HG03469 (cell line): ENCODE data around the gene SPACDR.

Experiments
- ATAC-seq: cut with Tn5 transposase; IDR thresholded peaks from one replicate; pipeline ENCODE4 v1.9.1; 2021; ENCODE audit warnings: mild to moderate bottlenecking, moderate library complexity, moderate number of reproducible peaks; ENCODE audit not compliant: unreplicated experiment

Gene SPACDR

DNA sequence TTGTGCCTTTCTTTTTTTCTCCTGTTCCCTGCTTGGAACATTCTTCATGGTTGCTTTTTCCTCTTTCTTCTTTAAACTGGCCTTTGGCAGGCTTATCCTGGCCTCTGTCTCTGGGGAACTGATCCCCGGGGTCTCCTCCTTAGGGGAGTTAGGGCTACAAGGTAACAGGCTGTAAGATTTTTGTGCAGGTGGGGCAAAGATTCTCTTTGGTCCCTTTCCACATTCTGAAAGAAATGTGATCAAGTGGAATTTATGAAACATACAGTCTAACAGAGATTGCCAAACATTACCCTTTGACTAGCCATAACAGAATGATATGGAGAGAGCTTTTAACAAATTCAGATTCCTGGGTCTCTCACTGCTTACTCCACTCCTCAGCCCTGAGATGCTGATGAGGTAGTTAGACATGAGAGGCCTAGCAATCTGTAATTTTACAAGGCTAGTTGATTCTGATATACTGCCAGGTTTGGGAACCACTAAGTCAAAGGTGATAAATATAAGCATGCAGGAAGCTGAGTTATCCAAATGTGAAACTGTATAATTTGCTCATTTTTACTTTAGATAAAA, 44.3 kb downstream of the SPACDR start:
- ATAC-seq, result no peak

DNA sequence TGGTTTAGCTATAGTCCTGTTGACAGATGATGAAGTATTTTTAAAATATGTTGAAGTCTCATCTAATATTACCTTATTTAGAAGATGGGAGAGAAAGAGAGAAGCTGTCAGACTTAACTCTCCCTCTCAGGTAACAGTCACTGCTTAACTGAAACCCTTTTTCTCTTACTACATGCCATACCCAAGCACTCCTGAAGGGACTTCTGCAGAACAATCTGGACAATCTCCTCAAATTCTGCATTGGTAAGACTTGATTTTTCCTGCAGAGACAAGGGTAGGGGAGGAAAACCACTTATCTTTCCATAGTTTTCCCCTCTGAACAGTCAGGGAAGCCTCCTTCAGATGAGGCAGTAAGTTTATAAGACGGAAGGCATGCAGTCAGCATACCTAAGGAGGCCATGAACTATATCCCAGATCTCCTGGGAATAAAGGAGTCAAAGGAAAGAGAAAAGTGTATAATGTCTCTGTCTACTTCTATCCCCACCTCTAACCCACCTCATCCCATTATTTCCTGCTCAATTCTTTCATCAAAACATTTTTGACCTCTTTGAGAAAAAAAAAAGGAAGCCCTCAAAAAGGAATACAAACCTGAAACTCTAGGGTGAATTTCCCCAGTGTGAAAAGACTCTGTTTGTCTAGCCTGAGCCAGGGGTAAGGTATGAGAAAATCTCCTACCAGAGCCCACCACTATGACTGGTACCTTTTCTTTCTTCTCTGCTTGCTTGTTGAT, 45.0 kb downstream of the SPACDR start:
- no peak for ATAC-seq

DNA sequence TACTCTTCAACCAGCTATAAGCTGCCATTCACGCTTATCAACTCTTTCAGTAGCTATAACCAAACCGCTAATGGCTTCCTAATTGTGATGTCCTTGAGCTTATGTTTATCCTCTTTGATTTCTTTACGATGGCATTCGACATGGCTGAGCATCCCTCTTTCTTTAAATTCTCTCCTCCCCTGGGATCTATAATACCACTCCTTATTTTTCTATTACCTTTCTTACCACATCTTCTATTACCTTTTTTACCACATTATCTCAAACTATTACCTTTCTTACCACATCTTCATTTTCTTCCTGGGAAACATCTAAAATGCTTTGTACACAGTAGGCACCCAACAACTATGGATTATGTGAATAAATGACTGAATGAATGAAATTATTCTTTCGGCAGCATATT, 48.6 kb downstream of the SPACDR start:
- ATAC-seq, result no peak

DNA sequence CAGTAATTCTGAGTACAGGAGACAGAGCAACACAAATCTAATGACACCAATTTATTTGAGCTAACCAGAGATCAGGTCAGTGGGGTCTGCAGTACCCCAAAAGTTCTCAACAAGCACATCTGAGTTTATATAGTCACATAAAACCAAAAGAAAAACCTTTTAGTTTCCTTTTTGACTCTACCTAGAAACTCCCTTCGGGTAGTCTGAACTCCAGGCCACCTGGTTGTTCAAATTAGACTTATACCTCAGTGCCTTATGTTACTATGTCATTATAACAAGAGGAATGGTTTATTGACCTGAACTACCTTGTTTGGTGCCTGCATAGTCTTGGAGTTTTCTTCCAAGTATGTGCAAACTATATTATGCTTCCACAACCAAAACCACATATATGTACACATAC, 50.2 kb downstream of the SPACDR start:
- no peak for ATAC-seq

DNA sequence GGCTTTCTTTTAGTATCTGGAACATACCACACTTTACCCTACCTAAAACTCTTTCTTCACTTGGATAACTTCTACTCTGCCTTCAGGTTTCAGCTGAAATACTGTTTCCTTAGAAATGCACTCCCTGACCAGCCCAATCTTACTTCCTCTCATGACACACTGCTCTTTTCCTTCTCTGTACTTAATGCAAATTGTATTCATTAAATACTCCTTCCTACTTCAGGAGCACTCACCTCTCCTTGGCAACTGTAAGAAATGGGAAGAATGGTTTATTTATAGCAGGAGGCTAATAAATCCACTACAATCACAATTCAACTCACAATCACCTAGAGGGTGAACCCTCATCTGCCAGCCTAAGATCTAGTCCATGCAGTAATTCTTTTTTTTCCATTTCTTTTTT, 50.7 kb downstream of the SPACDR start:
- no peak for ATAC-seq

DNA sequence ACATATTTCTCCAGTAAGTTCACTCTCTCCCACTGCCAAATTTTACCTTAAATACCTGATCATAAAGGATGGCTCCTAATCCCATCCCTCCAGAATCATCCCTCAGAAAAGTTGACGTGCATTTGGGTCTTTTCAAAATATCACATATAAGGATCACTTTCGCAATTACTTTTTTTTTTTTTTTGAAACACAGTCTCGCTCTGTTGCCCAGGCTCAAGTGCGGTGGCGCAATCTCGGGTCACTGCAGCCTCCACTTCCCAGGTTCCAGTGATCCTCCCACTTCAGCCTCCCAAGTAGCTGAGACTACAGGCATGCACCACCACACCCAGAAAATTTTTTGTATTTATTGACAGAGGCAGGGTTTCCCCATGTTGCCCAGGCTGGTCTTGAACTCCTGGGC, 53.0 kb downstream of the SPACDR start:
- ATAC-seq, result no peak

DNA sequence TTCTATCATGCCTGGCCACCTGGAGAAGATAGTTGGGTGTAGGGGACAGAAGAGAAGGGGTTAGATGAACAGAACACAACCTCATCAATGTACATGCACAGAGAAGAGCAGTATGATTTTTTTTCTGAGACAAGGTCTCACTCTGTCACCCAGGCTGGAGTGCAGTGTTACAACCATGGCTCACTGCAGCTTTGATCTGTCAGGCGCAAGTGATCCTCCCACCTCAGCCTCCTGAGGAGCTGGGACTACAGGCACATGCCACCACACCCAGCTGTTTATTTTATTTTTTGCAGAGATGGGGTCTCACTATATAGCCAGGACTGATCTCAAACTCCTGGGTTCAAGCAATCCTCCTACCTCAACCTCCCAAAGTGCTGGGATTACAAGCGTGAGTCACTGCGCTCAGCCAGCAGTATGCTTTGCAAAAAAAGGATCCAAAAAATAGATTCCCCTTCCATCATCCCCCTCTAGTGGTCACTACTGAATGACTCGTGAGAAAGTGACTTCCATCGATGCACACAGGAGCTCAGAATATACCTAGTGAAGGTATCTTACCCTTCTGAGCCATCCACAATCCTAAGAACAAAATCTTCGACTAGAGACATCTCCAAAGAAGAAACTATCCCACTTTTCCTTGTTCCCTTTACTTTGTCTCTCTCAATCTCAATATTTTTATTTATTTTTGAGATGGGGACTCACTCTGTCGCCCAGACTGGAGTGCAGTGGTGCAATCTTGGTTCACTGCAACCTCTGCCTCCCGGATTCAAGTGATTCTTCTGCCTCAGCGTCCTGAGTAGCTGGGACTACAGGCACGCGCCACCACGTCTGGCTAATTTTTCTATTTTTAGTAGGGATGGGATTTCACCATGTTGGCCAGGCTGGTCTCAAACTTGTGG, 56.5 kb downstream of the SPACDR start:
- ATAC-seq, result no peak

DNA sequence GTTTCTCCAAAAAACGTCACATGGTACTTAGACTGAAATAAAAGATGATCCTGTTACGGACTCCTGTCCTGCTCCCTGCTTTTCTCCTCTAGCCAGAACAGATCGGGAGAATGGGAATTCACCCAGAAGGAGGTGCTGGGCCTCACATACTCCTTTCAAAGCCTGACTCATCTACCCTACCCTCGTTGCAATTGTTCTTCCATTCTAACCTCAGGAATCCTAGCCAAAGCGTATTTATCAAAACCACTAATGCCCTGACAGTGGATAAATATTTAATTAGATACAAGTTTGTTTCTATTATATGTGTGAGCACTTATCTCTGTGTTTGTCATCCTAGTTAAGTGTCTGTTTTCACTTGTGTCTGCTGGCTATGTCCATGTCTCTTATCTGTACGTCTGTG, 57.3 kb downstream of the SPACDR start:
- ATAC-seq, result no peak
